ENCODE results near the gene RIN3. TPM values are rescaled to one million over a fixed set of nuclear protein-coding genes. Genes with fewer than 3 reads are reported as not detected.

Gene RIN3
- total RNA-seq, 1 donor from 2014 or later, result 28.0 TPM

DNA sequence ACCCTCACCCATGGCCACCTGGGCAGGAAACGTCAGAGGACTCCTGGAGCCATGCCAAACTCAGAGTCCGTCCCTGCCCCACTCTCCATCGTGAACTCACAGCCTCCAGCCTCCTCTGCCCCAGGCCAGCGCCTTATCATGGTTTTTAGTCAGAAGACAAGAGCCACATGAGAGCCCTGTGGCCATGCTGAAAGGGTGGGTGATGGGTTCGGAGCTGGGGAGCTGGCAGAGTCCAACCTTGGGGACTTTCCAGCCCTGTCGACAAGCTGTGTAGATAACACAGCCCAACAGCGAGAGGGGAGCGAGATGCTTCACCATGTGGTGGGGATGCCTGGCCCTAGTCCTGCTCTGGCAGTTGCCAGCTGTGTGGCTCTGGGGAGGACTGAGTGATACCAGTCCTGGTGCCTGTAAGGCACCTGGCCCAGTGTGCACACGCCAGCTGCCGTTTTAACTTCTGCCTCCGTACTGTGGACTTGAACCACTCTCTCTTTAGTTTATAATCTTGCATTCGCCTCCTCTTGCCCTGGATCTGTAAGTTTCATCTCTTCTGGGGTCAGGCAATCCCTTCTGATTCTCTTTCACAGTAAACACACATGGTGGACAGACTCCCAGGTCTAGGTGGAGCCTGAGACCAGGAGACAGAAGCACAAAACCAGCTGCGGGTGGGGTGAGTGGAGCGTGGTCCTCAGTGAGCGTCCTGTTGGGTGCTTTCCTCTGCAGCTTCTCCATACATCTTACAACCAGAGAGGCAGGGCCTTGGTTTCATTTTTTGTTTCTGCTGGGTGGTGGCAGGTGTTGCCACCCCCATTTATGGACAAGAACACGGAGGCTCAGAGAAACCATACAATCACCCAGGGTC is 55.3 kb downstream of the RIN3 start:
- no peak overlapping the region for H3K4me3 ChIP-seq (ENCODE audit: insufficient read depth, low read depth, low read length)
- Mint-ChIP-seq H3K4me3 (ENCODE audit: unreplicated experiment) (no peak overlapping the region), H3K27me3 (ENCODE audit: low read depth, unreplicated experiment) (no peaks in the 10 kb centered on the region), H3K27ac (ENCODE audit: unreplicated experiment) (no peak overlapping the region), H3K36me3 (ENCODE audit: low read depth, unreplicated experiment) (peaks cover 18% of the 10 kb centered on the region), H3K4me1 (ENCODE audit: low read depth, unreplicated experiment) (peaks cover 24% of the 10 kb centered on the region), H3K9me3 (ENCODE audit: unreplicated experiment) (no peaks in the 10 kb centered on the region)
- no peak overlapping the region for H3K9ac ChIP-seq (ENCODE audit: low read length)
- peaks cover 15% of the 10 kb centered on the region for H4K20me1 ChIP-seq (ENCODE audit: insufficient read depth, low read length)
- DNase-seq (ENCODE audit: low read depth), result no peak
- TF ChIP-seq, protein P1, sequence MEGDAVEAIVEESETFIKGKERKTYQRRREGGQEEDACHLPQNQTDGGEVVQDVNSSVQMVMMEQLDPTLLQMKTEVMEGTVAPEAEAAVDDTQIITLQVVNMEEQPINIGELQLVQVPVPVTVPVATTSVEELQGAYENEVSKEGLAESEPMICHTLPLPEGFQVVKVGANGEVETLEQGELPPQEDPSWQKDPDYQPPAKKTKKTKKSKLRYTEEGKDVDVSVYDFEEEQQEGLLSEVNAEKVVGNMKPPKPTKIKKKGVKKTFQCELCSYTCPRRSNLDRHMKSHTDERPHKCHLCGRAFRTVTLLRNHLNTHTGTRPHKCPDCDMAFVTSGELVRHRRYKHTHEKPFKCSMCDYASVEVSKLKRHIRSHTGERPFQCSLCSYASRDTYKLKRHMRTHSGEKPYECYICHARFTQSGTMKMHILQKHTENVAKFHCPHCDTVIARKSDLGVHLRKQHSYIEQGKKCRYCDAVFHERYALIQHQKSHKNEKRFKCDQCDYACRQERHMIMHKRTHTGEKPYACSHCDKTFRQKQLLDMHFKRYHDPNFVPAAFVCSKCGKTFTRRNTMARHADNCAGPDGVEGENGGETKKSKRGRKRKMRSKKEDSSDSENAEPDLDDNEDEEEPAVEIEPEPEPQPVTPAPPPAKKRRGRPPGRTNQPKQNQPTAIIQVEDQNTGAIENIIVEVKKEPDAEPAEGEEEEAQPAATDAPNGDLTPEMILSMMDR (IDR thresholded peaks at IDR 0.05; ENCODE audit: insufficient read depth, low read depth, low read length), result no peak
- no peak for TF ChIP-seq EZH2 (IDR thresholded peaks at IDR 0.05; ENCODE audit: insufficient read depth, low read length)
- FAIRE-seq, result no peak
- H3K36me3 ChIP-seq (ENCODE audit: insufficient read depth, low read length), result peaks cover 5% of the 10 kb centered on the region
- H3K4me1 ChIP-seq (ENCODE audit: insufficient read depth, low read length), result peaks cover 13% of the 10 kb centered on the region
- H3K27me3 ChIP-seq (ENCODE audit: insufficient read depth, low read length), result no peaks in the 10 kb centered on the region
- H2AFZ ChIP-seq (ENCODE audit: low read depth, low read length), result no peak overlapping the region
- H3K4me2 ChIP-seq (ENCODE audit: low read length), result no peak overlapping the region
- no peaks in the 10 kb centered on the region for H3K79me2 ChIP-seq (ENCODE audit: insufficient read depth, low read length)
- H3K9me3 ChIP-seq (ENCODE audit: insufficient read depth, low read depth, low read length), result peaks cover 6% of the 10 kb centered on the region
- no peak overlapping the region for H3K27ac ChIP-seq (ENCODE audit: low read depth, low read length)

DNA sequence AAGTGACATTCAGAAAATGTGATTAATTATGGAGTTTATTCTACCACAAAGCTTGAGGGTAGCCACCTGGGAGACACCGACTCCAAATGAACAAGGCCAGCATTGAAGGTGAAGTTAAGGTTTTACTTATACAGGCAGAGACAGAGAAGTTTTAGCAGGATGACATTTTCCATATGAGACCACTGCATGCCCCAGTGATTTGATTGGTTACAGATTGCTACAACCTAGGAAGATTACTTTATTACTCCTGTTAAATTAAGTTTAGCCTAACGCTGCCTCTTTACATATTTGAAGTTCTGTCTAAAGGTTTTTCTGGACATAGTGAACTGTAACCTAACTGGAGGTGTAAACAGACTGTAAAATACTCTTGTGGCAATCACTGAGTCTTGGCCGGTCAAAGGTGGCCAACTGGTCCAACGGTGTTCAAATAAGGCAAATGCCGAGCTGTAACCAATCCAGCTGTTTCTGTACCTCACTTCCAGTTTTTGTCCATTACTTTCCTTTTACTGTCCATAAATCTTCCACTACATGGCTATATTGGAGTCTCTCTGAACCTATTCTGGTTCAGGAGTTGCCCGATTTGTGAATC is 57.2 kb downstream of the RIN3 start:
- no peak overlapping the region for H2AFZ ChIP-seq (ENCODE audit: low read depth, low read length)
- H3K9me3 ChIP-seq (ENCODE audit: insufficient read depth, low read depth, low read length), result peaks cover 6% of the 10 kb centered on the region
- H3K4me1 Mint-ChIP-seq (ENCODE audit: low read depth, unreplicated experiment), result peaks cover 5% of the 10 kb centered on the region
- no peaks in the 10 kb centered on the region for H3K27me3 ChIP-seq (ENCODE audit: insufficient read depth, low read length)
- H3K27me3 Mint-ChIP-seq (ENCODE audit: low read depth, unreplicated experiment), result no peaks in the 10 kb centered on the region
- H3K79me2 ChIP-seq (ENCODE audit: insufficient read depth, low read length), result no peaks in the 10 kb centered on the region
- H3K4me1 ChIP-seq (ENCODE audit: insufficient read depth, low read length), result peaks cover 3% of the 10 kb centered on the region
- no peak overlapping the region for H3K4me2 ChIP-seq (ENCODE audit: low read length)
- H3K9me3 Mint-ChIP-seq (ENCODE audit: unreplicated experiment), result no peaks in the 10 kb centered on the region
- no peak overlapping the region for H3K27ac ChIP-seq (ENCODE audit: low read depth, low read length)
- DNase-seq (ENCODE audit: low read depth) (no peak), FAIRE-seq (no peak)
- no peak overlapping the region for H3K9ac ChIP-seq (ENCODE audit: low read length)
- no peak overlapping the region for H3K27ac Mint-ChIP-seq (ENCODE audit: unreplicated experiment)
- no peak overlapping the region for H3K4me3 ChIP-seq (ENCODE audit: insufficient read depth, low read depth, low read length)
- H3K36me3 ChIP-seq (ENCODE audit: insufficient read depth, low read length), result peaks cover 5% of the 10 kb centered on the region
- no peak overlapping the region for H3K4me3 Mint-ChIP-seq (ENCODE audit: unreplicated experiment)
- H3K36me3 Mint-ChIP-seq (ENCODE audit: low read depth, unreplicated experiment), result peaks cover 25% of the 10 kb centered on the region
- TF ChIP-seq, protein P1 (IDR thresholded peaks at IDR 0.05; ENCODE audit: insufficient read depth, low read depth, low read length), result no peak
- no peak for TF ChIP-seq EZH2 (IDR thresholded peaks at IDR 0.05; ENCODE audit: insufficient read depth, low read length)
- H4K20me1 ChIP-seq (ENCODE audit: insufficient read depth, low read length), result peaks cover 19% of the 10 kb centered on the region

GRCh38 chr14:92572050-92572449 is 58.5 kb downstream of the RIN3 start:
- Histone ChIP-seq H3K27me3 (ENCODE audit: insufficient read depth, low read length) (no peaks in the 10 kb centered on the region), H3K9me3 (ENCODE audit: insufficient read depth, low read depth, low read length) (peaks cover 1% of the 10 kb centered on the region), H3K4me3 (ENCODE audit: insufficient read depth, low read depth, low read length) (no peak overlapping the region), H4K20me1 (ENCODE audit: insufficient read depth, low read length) (peaks cover 19% of the 10 kb centered on the region), H2AFZ (ENCODE audit: low read depth, low read length) (no peak overlapping the region), H3K4me2 (ENCODE audit: low read length) (no peak overlapping the region), H3K79me2 (ENCODE audit: insufficient read depth, low read length) (no peaks in the 10 kb centered on the region), H3K4me1 (ENCODE audit: insufficient read depth, low read length) (no peaks in the 10 kb centered on the region), H3K36me3 (ENCODE audit: insufficient read depth, low read length) (peaks cover under 1% of the 10 kb centered on the region), H3K9ac (ENCODE audit: low read length) (no peak overlapping the region), H3K27ac (ENCODE audit: low read depth, low read length) (no peak overlapping the region)
- Mint-ChIP-seq H3K36me3 (ENCODE audit: low read depth, unreplicated experiment) (peaks cover 28% of the 10 kb centered on the region), H3K4me3 (ENCODE audit: unreplicated experiment) (no peak overlapping the region), H3K4me1 (ENCODE audit: low read depth, unreplicated experiment) (no peaks in the 10 kb centered on the region), H3K27me3 (ENCODE audit: low read depth, unreplicated experiment) (no peaks in the 10 kb centered on the region), H3K9me3 (ENCODE audit: unreplicated experiment) (no peaks in the 10 kb centered on the region), H3K27ac (ENCODE audit: unreplicated experiment) (no peak overlapping the region)
- FAIRE-seq, result no peak
- no peak for DNase-seq (ENCODE audit: low read depth)
- no peak for TF ChIP-seq EZH2 (IDR thresholded peaks at IDR 0.05; ENCODE audit: insufficient read depth, low read length)
- TF ChIP-seq, protein P1 (IDR thresholded peaks at IDR 0.05; ENCODE audit: insufficient read depth, low read depth, low read length), result no peak

All from astrocyte (in vitro differentiated cells and primary cell).